ENCODE measurements around the gene TTC28.

DNA sequence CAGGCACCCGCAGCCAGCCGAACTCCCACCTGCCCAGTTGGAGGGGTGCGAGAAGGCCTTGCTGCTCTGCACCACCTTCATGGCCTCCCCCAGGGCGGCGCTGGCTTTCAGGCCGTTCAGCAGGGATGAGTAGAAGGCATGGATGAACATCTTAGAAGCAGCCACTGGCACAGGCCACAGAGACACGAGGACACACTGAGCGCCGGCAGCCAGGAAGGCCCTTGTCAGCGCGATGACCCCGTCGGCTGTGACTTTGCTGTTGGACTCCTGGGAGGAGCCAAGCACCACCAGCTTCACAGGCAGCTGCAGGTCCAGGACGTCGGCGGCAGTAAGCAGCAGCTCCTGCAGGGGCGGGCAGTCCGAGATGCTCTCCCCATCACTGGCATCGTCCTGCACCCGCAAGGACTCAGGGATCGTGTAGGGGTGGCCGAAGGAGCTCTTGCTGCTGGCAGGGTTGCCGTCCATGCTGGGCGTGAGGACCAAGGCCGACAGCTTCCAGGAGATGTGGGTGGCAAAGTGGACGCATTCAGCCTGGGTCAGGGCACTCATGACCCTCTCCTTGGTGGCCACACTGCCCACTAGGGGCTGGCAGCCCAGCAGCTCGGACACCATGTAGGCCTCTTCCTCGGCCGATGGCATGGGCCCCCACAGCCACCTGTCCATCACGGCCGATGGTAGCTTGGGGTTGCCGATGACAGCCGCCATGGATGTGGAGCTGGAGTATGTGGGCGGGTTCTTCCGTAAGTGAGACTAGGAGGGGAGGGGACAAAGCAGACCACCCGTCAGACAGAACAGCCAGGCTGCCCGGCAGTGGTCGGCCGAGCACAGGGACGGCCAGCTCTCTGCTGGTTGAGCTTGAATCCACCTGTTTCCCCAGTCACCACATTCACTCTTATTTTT is 680.9 kb downstream of the TTC28 start:
- TF ChIP-seq, protein P1, sequence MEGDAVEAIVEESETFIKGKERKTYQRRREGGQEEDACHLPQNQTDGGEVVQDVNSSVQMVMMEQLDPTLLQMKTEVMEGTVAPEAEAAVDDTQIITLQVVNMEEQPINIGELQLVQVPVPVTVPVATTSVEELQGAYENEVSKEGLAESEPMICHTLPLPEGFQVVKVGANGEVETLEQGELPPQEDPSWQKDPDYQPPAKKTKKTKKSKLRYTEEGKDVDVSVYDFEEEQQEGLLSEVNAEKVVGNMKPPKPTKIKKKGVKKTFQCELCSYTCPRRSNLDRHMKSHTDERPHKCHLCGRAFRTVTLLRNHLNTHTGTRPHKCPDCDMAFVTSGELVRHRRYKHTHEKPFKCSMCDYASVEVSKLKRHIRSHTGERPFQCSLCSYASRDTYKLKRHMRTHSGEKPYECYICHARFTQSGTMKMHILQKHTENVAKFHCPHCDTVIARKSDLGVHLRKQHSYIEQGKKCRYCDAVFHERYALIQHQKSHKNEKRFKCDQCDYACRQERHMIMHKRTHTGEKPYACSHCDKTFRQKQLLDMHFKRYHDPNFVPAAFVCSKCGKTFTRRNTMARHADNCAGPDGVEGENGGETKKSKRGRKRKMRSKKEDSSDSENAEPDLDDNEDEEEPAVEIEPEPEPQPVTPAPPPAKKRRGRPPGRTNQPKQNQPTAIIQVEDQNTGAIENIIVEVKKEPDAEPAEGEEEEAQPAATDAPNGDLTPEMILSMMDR (IDR thresholded peaks at IDR 0.05; ENCODE audit: insufficient read depth, low read depth, low read length) = no peak
- no peak for TF ChIP-seq EZH2 (IDR thresholded peaks at IDR 0.05; ENCODE audit: insufficient read depth, low read length)
